Fibroblast of skin of back (primary cell): Measurements from ENCODE around the gene CCNDBP1.

Experiments
- DNase-seq: peaks from one replicate; pipeline ENCODE4 v3.0.0-alpha.2; 2013

The CCNDBP1 gene

DNA sequence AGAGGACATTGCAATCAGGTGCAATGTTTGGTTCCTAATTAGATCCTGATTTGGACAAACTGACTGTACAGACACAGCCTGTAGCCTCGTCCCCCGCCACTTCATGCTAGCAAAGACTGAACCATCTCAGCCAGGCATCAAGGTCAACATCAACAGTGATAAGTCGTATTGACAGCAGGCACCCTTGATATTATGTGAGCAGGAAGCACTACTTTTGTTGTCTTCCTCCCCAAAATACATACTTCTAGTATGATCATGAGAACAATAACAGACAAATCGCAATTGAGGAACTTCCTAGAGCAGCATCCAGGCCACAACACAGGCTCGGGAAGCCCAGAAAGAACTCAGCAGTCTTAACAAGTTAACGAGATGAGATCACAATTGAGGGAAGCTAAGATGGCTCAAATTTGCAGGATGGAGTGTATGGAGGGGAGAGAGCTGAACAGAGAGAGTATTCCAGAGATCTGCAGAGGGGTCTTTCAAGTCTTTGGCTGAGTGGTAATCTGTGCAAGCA lies 61.1 kb downstream of the CCNDBP1 start:
- no peak for DNase-seq
